NK-92 treated with Interleukin-12 subunit alpha and Interleukin-12 subunit beta, amount 100 ng/mL, for 24 hours (cell line): ENCODE results near the gene PAOX.
"Not testable (repeated sequence)": the region's sequence is repeated elsewhere in the genome, so short reads cannot be mapped to it uniquely, and the experiment has no call there.

ENCODE experiments used
- DNase-seq: peaks from one replicate; lab custom pipeline; 2025; lab: John Stamatoyannopoulos, UW

Gene PAOX

GRCh38 chr10:133405844-133406527 is 26.9 kb downstream of the PAOX start:
- no peak for DNase-seq

DNA sequence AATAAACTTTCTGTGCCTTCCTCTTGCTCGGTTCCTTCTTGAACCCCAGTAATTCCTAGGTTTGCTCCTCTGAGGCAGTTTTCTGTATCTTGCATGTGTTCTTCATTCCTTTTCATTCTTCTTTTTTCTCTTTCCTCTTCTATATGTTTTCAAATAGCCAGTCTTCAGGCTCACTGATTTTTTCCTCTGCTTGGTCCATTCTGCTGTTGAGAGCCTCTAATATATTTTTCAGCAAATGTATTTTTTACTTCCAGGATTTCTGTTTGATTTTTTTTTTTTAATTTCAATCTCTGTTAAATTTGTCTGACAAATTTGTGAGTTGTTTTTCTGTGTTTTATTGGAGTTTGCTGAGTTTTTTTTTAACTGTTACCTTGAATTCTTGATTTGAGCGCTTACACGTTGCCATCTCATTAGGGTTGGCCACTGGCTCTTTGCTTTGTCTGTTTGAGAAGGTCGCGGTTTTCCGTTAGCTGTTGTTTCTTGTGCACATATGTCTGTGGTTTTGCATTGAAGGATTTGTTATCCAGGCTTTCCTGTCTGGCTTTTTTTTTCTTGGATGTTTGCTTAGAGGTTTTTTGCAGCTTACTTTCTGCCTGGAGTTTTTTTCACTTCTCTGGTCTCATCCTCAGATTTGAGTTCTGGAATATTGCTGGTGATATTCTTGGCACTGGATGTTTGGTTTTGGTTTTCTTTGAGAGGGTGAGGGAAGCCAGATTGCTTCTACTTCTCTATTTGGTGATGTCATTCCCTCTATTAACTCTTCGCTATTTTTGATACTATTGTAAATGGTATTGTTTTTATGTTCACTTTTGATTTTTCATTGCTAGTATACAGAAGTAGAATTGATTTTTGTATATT is 32.7 kb downstream of the PAOX start:
- no peak for DNase-seq

GRCh38 chr10:133412381-133412711 is 33.3 kb downstream of the PAOX start:
- DNase-seq = no peak

GRCh38 chr10:133414401-133414800 is 35.3 kb downstream of the PAOX start:
- DNase-seq = not testable (repeated sequence)

DNA sequence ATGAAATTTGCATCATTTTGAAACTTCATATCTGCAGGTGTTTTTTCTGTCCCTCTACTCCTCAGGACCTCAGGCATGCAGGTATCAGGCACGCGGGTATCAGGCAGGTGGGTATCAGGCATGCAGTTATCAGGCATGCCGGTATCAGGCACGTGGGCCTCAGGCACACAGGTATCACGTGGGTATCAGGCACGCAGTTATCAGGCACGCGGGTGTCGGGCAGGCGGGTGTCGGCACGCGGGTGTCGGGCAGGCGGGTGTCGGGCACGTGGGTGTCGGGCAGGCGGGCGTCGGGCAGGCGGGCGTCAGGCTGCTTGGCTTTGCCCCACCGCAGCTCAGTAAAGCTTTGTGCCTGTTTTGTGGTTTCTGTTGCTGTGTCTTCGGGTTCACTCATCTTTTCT is 36.7 kb downstream of the PAOX start:
- DNase-seq = no peak

GRCh38 chr10:133418289-133418993 is 39.4 kb downstream of the PAOX start:
- DNase-seq = no peak

GRCh38 chr10:133419211-133419950 is 40.3 kb downstream of the PAOX start:
- DNase-seq = no peak

DNA sequence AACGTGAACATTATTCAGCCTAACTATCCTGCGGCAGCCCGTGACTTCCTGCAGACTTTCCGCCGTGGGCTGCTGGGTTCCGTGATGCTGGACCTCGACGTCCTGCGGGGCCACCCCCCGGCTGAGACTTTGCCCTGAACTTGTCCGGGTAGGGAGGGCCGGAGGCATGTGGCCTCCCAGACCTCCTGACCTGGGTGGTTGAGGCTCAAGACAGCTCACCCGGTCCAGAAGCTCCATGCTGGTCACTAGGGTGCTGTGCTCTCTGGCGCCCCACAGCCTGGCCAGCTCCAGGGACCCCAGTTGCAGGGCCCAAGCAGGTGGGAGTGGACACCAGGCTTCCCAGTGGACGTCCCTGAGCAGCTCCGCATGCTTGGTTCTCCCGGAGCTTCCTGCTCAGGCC is 41.0 kb downstream of the PAOX start:
- no peak for DNase-seq

GRCh38 chr10:133420579-133420978 is 41.5 kb downstream of the PAOX start:
- DNase-seq = no peak

GRCh38 chr10:133421336-133422222 is 42.5 kb downstream of the PAOX start:
- DNase-seq = no peak

DNA sequence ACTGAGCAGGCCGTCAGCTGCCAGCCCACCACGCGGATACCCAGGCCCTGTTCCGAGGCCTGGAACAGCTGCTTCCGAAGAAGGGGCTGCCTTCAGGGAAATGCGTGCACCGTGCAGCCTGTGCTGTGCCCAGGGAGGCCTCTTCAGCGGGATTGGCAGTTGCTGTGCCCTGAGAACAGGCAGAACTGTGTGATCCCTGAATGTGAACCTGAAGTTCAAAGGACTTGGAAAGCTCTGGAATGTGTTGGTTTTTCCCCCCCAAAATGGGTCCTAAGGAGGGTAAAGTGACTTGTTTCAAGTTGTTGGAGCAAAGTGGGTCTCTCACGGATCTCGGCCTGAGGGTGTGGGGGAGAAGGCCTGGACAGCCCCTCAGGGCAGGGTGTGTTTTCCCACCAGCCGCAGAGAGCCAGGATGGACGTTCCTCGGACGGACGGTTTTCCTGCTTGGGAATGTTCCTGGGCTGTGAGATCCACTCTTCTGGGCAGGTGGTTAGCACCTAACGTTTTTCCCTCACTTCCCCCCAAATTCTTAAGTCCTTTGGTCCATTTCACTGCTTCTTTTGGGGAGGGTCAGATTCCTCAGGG is 43.3 kb downstream of the PAOX start:
- no peak for DNase-seq

DNA sequence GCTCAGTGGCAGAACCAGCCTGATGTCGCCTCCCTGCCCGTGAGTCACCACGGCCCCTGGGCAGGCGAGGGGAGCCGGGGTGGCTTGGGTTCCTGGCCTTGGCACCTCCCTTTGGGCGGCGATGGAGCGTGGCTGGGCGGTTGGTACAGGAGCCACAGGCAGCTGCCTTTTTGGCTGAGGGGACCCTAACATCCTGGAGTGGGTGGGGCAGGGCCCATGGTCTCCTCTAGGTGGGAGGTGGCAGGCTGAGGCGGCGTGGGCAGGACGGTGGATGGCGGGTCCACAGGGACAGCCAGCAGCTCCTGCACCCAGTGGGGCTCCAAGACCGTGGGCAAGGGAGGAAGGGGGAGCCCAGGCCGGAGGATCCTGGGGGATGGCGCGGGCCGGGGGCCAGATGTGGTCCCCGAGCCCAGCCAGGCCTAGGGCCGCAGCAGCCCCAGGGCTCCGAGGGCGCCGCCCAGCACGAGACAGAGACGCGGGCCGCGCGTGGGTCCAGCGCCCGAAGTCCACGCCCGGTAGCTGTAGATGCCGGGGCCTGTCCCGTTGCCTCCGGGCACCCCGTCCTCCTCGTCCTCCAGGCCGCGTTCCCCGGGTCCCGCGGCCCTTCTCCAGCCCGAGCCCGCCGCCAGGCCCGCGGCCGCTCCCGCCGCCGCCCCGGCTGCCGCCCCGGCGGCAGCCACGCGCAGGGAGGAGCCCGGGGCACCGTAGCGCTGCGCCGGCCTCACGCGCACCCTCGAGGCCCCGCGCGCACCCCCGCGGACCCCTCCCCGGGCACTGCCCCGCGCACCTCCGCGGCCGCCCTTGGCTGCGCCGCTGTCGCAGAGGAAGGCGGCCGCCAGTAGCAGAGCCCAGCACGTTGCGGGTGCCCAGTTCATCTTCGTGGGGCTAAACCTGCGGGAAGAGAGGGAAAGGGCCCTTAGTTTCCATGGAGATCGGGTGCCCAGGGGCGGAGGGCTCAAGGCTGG is 44.0 kb downstream of the PAOX start:
- DNase-seq = no peak

DNA sequence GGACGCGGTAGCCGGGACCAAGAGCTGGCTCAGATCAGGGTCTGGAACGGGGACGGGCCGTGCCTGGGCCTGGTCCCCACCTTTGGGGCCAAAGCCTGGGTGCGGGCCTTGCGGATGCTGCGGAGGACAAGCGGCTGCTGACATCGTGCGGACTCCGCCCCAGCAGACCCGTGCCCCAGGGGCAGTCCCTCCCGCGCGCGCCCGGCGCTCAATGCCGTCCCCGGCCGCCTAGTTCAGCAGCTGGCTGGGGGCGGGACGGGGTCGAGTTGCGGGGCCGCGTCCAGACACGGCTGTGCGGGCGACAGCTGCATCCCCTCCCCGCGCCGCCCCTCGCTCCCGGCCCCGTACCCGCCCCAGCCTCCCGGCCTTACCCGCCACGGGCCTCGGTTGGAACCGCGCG is 45.0 kb downstream of the PAOX start:
- not testable (repeated sequence) for DNase-seq

DNA sequence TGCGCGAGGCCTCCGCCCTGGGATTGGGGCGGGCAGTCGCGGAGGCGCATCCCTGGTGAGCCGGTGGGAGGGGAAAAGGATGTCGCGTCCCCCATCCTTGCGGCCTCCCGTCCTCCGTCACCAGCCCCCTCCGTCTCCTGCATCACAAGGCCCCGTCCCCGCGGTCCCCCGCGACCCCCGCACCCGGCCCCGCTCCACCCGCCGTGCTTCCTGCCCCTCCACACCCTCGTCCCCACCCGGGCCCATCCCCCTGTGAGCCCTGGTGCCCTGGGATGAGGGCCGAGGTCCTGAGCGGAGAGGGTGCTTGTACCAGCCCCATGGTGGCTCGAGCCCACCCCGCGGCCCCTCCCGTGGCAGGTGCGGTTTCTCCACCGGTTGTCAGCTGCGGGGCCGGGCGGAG is 45.5 kb downstream of the PAOX start, which contains the start of gene SPRN:
Gene SPRN, minus strand, starts transcription at position 25 of the 400 bp plus-strand sequence. CDS start 944 bp downstream, outside the sequence.
- DNase-seq = not testable (repeated sequence)

DNA sequence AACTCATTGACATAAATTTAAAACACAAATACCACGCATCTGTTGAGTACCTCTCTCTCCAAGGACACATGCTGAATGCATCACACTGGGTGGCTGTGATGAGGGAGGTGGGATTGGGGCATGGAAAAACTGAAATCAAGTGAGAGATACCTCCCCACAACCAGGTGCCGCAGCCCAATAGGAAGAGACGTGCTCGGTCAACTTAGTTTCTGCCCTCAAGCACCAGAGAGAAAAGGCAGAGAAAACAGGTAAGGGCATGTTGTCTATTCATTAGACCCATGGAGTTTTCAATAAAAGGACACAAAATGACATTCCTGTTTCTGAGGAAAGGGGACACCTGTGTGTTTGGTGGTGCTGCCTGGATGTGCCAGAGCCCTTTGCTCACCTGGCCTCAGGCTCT is 50.5 kb downstream of the PAOX start:
- DNase-seq = not testable (repeated sequence)

DNA sequence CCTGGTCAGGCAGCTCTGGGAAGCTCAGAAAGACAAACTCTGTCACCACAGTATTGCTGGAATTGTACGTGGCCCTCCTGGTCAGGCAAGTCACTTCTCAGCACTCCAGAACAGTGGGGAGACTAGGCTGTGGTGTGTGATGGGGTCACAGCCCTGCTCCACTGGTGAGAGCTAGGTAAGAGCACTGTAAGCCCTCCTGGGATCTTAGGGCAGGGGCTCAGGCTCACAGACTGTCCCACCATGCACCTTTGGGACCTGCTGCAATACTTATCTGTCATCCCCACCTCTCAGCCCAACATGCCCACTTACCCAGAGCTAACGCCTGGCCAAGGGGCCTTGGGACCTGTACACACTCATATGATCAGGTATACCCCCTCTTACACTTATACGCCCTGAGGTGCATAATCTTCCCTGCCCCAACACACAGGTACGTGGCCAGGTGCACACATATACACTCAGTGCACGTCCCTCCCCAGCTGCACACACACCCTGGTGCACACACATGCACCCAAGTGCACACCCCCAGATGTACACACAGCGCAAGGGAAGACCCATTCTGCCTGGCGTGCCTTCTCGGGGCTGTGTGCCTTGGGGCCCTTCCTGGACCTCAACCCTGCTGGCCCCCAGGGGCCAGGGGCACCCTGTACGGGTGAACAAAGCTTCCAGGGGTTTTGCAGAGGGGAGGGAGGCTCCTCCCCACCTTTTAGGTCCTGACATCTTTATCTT is 53.0 kb downstream of the PAOX start:
- not testable (repeated sequence) for DNase-seq

- DNase-seq = not testable (repeated sequence)
Measured at GRCh38 chr10:133432789-133433188, 53.7 kb downstream of the PAOX start.

- no peak for DNase-seq
Measured at GRCh38 chr10:133438711-133439273, 59.7 kb downstream of the PAOX start.
